ENCODE results near the gene EPHX1.

- no peak for TF ChIP-seq POLR2AphosphoS5 (IDR thresholded peaks at IDR 0.05; ENCODE audit: low read depth, low read length)
- no peak for TF ChIP-seq SIN3A (IDR thresholded peaks at IDR 0.05; ENCODE audit: borderline replicate concordance, insufficient read depth, low read length)
- TF ChIP-seq TAF1 (IDR thresholded peaks at IDR 0.05; ENCODE audit: borderline replicate concordance, insufficient read depth, low read length) = no peak
- no peak for TF ChIP-seq REST (IDR thresholded peaks at IDR 0.05; ENCODE audit: insufficient read depth in 1 of 2, low read depth in 2 of 2, low read length in 2 of 2)
- TF ChIP-seq FOXP2 (optimal IDR thresholded peaks at IDR 0.05; ENCODE audit: borderline replicate concordance, extremely low read depth, extremely low read length, insufficient read depth) = no peak
These were observed 7.7 kb downstream of the EPHX1 start for GRCh38 chr1:225817611-225818061.
